Mesendoderm (in vitro differentiated cells): ENCODE measurements around the gene ZC3H12D.

Experiments used
- DNase-seq: peaks from one replicate; pipeline ENCODE4 v3.0.0; 2013
- H2AK5ac ChIP-seq: 2 replicates; pipeline ENCODE4 v1.6.1; 2013; ENCODE audit warnings: low read length, inconsistent platforms
- H2BK120ac ChIP-seq: 2 replicates; pipeline ENCODE4 v1.6.1; 2013; ENCODE audit warnings: low read depth, mild to moderate bottlenecking, low read length, moderate library complexity, mixed read lengths
- H2BK15ac ChIP-seq: replicated peaks from 2 replicates; pipeline ENCODE4 v1.6.1; 2013; ENCODE audit warnings: low read depth, mild to moderate bottlenecking, moderate library complexity
- H2BK5ac ChIP-seq: 2 replicates; pipeline ENCODE4 v1.6.1; 2013; ENCODE audit warnings: low read length, inconsistent platforms
- H3K18ac ChIP-seq: 2 replicates; pipeline ENCODE4 v1.6.1; 2013; ENCODE audit warnings: mild to moderate bottlenecking, low read length, mixed read lengths
- H3K23ac ChIP-seq: one replicate; pipeline ENCODE4 v1.6.1; 2013; ENCODE audit warnings: low read length
- H3K27ac ChIP-seq: 2 replicates; pipeline ENCODE4 v1.5.1; 2013; ENCODE audit warnings: low read depth, mild to moderate bottlenecking, inconsistent platforms, low read length, moderate library complexity
- H3K27me3 ChIP-seq: 2 replicates; pipeline ENCODE4 v1.6.1; 2013; ENCODE audit warnings: low read length, control low read depth, mild to moderate bottlenecking, inconsistent platforms; ENCODE audit not compliant: insufficient read depth, poor library complexity
- H3K36me3 ChIP-seq: 2 replicates; pipeline ENCODE4 v1.6.1; 2013; ENCODE audit warnings: low read length, inconsistent platforms; ENCODE audit not compliant: control insufficient read depth, insufficient read depth
- H3K4ac ChIP-seq: one replicate; pipeline ENCODE4 v1.6.1; 2013; ENCODE audit warnings: low read depth, mild to moderate bottlenecking, low read length, moderate library complexity
- H3K4me1 ChIP-seq: 2 replicates; pipeline ENCODE4 v1.6.1; 2013; ENCODE audit warnings: low read depth, low read length, inconsistent platforms; ENCODE audit not compliant: control insufficient read depth
- H3K4me2 ChIP-seq: 2 replicates; pipeline ENCODE4 v1.6.1; 2013; ENCODE audit warnings: low read length
- H3K4me3 ChIP-seq: 2 replicates; pipeline ENCODE4 v1.5.1; 2013; ENCODE audit warnings: mild to moderate bottlenecking, low read length
- H3K56ac ChIP-seq: one replicate; pipeline ENCODE4 v1.6.1; 2013; ENCODE audit warnings: low read length
- H3K79me1 ChIP-seq: 2 replicates; pipeline ENCODE4 v1.6.1; 2013; ENCODE audit warnings: low read length, inconsistent platforms
- H3K79me2 ChIP-seq: 2 replicates; pipeline ENCODE4 v1.6.1; 2013; ENCODE audit warnings: mild to moderate bottlenecking, low read length; ENCODE audit not compliant: control insufficient read depth, insufficient read depth
- H3K9ac ChIP-seq: 2 replicates; pipeline ENCODE4 v1.6.1; 2013; ENCODE audit warnings: low read length, inconsistent platforms
- H4K5ac ChIP-seq: one replicate; pipeline ENCODE4 v1.6.1; 2013; ENCODE audit warnings: low read length
- H4K8ac ChIP-seq: one replicate; pipeline ENCODE4 v1.6.1; 2013; ENCODE audit warnings: low read depth, mild to moderate bottlenecking, control low read depth, low read length, moderate library complexity
- WGBS: extraction: QIAGEN DNeasy Blood & Tissue Kit; methylation state at CpG from one replicate; pipeline ENCODE4 v1.1.7; 2013; ENCODE audit warnings: low lambda C conversion rate, missing lambda C conversion rate; ENCODE audit not compliant: insufficient coverage; ENCODE audit errors: extremely low coverage; 5-methylcytosine and 5-hydroxymethylcytosine counted together

ZC3H12D gene

DNA sequence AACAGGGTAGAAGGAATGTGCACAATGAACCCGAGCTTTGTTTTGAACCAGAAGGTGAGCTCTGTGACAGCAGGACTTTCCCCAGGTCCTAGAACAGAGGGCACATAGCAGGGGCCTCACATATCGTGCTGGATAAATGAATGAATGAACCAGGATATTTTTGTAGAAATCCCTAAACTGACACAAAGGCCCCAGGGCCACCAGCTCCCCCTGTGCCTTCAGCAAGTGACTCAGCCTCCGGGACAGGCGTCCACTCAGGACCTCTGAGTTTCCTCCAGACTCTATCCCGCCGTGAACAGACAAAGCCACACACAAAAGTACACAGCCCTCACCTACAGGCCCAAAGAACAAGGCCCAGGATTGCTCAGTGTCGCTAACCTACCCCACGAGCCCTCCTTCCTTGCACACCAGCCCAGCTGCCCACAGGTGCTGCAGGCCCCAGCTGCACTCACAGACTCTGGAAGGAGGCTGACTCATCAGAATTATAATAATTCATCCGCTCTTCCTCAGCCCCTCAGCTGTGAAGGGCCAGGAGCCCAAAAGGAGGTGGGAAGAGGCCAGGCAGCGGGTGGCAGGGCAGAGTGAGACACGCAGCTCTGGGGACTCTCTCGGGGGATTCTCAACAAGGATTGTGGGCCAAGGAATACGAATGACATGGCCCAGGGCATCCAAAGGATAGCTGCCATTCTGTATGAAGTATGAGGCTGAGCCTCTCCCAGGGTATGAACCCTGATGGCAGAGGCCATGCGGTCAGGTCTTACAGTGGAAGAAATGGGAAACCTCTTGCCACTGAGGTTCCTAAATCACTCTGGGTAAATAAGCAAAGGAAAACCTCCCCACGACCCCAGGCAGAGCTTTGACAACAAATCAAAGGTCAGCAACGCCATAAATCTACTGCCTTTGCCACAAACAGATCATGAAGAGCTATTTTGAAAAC lies 43.8 kb downstream of the ZC3H12D start:
- no peak overlapping the region for H4K5ac ChIP-seq

DNA sequence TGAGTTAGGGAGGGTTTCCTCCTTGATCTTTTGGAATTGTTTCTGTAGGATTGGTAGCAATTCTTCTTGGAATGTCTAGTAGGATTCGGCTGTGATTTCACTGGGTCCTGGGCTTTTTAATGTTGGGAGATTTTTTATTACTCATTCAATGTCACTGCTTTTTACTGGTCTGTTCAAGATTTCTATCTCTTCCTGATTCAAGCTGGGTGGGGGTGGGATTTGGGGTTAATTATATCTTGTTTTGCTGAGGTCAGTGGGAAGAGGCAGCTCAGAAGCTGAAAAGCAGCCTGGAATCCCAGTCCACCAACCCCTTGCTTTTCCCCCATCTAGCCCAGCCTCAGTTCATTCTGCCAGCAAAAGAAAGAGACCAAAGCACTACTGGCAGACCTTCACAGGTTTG lies 45.2 kb downstream of the ZC3H12D start:
- H3K79me2 ChIP-seq: no peaks in the 10 kb centered on the region
- no CpG with 5 or more reads among the region's 1 CpG for WGBS
- H3K56ac ChIP-seq: no peak overlapping the region

More for the DNA sequence above, 43.8 kb downstream of the ZC3H12D start:
- Histone ChIP-seq H3K79me1 (no peaks in the 10 kb centered on the region), H2AK5ac (no peak overlapping the region), H2BK15ac (no peak overlapping the region), H3K9ac (no peak overlapping the region), H3K18ac (no peak overlapping the region), H3K23ac (no peak overlapping the region), H3K4me1 (no peaks in the 10 kb centered on the region), H2BK5ac (no peak overlapping the region), H3K79me2 (no peaks in the 10 kb centered on the region), H4K8ac (no peak overlapping the region), H3K36me3 (no peaks in the 10 kb centered on the region), H3K27ac (no peak overlapping the region), H3K27me3 (no peaks in the 10 kb centered on the region), H3K4ac (no peak overlapping the region), H3K4me2 (no peak overlapping the region), H3K4me3 (no peak overlapping the region), H3K56ac (no peak overlapping the region), H2BK120ac (no peak overlapping the region)
- WGBS: no CpG with 5 or more reads among the region's 16 CpGs
- DNase-seq: no peak

DNA sequence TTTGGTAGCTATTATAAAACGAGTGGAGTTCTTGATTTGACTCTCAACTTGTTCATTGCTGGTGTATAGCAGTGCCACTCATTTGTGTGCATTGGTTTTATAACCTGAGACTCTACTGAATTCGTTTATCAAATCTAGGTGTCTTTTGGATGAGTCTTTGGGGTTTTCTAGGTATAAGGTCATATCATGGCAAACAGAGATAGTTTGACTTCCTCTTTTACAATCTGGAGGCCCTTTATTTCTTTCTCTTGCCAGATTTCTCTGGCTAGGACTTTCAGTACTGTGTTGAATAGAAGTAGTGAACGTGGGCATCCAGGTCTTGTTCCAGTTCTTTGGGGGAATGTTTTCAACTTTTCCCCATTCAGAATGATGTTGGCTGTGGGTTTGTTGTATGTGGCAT lies 46.0 kb downstream of the ZC3H12D start:
- H4K8ac ChIP-seq: no peak overlapping the region
- no peak overlapping the region for H3K4me3 ChIP-seq
- no peak overlapping the region for H3K56ac ChIP-seq
- H3K79me2 ChIP-seq: no peaks in the 10 kb centered on the region
- H3K4ac ChIP-seq: no peak overlapping the region
- H3K4me2 ChIP-seq: no peak overlapping the region
- no peak overlapping the region for H2BK120ac ChIP-seq
- WGBS: no CpG with 5 or more reads among the region's 3 CpGs
- no peak overlapping the region for H3K9ac ChIP-seq
- DNase-seq: no peak
- no peak overlapping the region for H3K23ac ChIP-seq
- H3K36me3 ChIP-seq: no peaks in the 10 kb centered on the region
- no peaks in the 10 kb centered on the region for H3K4me1 ChIP-seq
- H3K27ac ChIP-seq: no peak overlapping the region
- H2BK15ac ChIP-seq: no peak overlapping the region
- no peaks in the 10 kb centered on the region for H3K79me1 ChIP-seq
- H4K5ac ChIP-seq: no peak overlapping the region
- no peak overlapping the region for H3K18ac ChIP-seq
- H2BK5ac ChIP-seq: no peak overlapping the region
- H3K27me3 ChIP-seq: no peaks in the 10 kb centered on the region
- H2AK5ac ChIP-seq: no peak overlapping the region

More for the DNA sequence above, 45.2 kb downstream of the ZC3H12D start:
- Histone ChIP-seq H3K4me3 (no peak overlapping the region), H4K8ac (no peak overlapping the region), H2BK120ac (no peak overlapping the region), H2BK5ac (no peak overlapping the region), H2AK5ac (no peak overlapping the region), H3K4me2 (no peak overlapping the region), H3K18ac (no peak overlapping the region), H3K23ac (no peak overlapping the region), H4K5ac (no peak overlapping the region), H3K4ac (no peak overlapping the region), H3K27me3 (no peaks in the 10 kb centered on the region), H3K9ac (no peak overlapping the region), H3K4me1 (no peaks in the 10 kb centered on the region), H3K79me1 (no peaks in the 10 kb centered on the region), H3K27ac (no peak overlapping the region), H2BK15ac (no peak overlapping the region), H3K36me3 (no peaks in the 10 kb centered on the region)
- DNase-seq: no peak

DNA sequence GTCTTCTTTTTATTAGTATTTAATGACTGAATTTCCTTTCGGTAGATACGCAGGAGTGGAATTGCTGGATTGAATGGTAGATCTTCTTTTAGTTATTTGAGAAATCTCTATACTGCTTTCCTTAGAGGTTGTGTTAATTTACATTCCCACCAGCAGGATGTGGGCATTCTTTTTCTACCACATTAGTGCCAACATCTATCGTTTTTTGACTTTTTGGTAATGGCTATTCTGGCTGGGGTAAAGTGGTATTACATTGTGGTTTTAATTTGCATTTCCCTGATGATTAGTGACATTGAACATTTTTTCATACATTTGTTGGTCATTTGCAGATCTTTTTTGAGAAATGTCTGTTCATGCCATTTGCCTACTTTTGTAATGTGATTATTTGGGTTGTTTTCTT lies 47.6 kb downstream of the ZC3H12D start:
- no peak overlapping the region for H4K5ac ChIP-seq
- H3K9ac ChIP-seq: no peak overlapping the region
- H3K79me2 ChIP-seq: no peaks in the 10 kb centered on the region
- no peak for DNase-seq
- no peak overlapping the region for H3K4ac ChIP-seq
- no peaks in the 10 kb centered on the region for H3K79me1 ChIP-seq
- H4K8ac ChIP-seq: no peak overlapping the region
- no peak overlapping the region for H3K18ac ChIP-seq
- no peak overlapping the region for H3K4me2 ChIP-seq
- H3K4me3 ChIP-seq: no peak overlapping the region
- no peak overlapping the region for H2BK5ac ChIP-seq
- no peak overlapping the region for H3K27ac ChIP-seq
- H3K56ac ChIP-seq: no peak overlapping the region
- H3K4me1 ChIP-seq: no peaks in the 10 kb centered on the region
- H2BK15ac ChIP-seq: no peak overlapping the region
- no peaks in the 10 kb centered on the region for H3K27me3 ChIP-seq
- no peaks in the 10 kb centered on the region for H3K36me3 ChIP-seq
- no peak overlapping the region for H3K23ac ChIP-seq
- WGBS: no CpG with 5 or more reads among the region's 3 CpGs
- no peak overlapping the region for H2AK5ac ChIP-seq
- no peak overlapping the region for H2BK120ac ChIP-seq

DNA sequence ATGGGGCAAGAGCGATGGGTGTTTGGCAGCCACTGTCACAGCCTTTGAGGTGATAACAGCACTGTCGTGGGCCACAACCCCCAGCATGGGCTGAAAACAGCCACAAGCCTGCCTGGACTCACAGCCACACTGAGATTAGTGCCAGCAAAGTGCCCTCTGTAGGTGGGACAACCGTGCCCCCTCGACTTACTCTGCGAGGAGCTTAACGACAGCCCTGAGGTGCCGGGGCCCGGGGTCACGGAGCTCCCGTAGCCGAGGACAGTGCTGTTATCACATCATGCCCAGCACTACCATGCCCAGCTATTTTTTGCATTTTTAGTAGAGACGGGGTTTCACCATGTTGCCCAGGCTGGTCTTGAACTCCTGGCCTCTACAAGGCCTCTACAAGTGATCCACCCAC lies 48.2 kb downstream of the ZC3H12D start:
- no CpG with 5 or more reads among the region's 12 CpGs for WGBS
- Histone ChIP-seq H2AK5ac (no peak overlapping the region), H3K79me1 (no peaks in the 10 kb centered on the region), H3K4me2 (no peak overlapping the region), H3K27me3 (no peaks in the 10 kb centered on the region), H3K79me2 (no peaks in the 10 kb centered on the region), H3K4me3 (no peak overlapping the region), H3K18ac (no peak overlapping the region), H2BK5ac (no peak overlapping the region), H3K27ac (no peak overlapping the region), H3K36me3 (no peaks in the 10 kb centered on the region), H3K9ac (no peak overlapping the region), H3K4me1 (no peaks in the 10 kb centered on the region), H3K4ac (no peak overlapping the region), H4K8ac (no peak overlapping the region), H2BK120ac (no peak overlapping the region), H3K23ac (no peak overlapping the region), H4K5ac (no peak overlapping the region), H2BK15ac (no peak overlapping the region), H3K56ac (no peak overlapping the region)
- DNase-seq: no peak
